Stimulated activated CD4-positive, alpha-beta T cell treated with anti-CD3 and anti-CD28 coated beads, Interleukin-1b, Interleukin-23, amount 100 ng/mL, for 1 hour (primary cell): ENCODE measurements around the gene LY9.
A peak's percentile ranks its signal among the peaks of the same experiment; 100 is the strongest.

Experiments
- DNase-seq, 2 donors: peaks; one replicate each; pipeline ENCODE4 v3.0.0-alpha.2; 2020; ENCODE audit warnings: low read depth in 2 of 2

The LY9 gene

GRCh38 chr1:160801836-160802580 is 6.0 kb downstream of the LY9 start:
- DNase-seq: no peak

GRCh38 chr1:160806109-160806665 is 10.2 kb downstream of the LY9 start:
- DNase-seq: no peak

GRCh38 chr1:160806784-160807183 is 10.8 kb downstream of the LY9 start:
- no peak for DNase-seq

GRCh38 chr1:160807247-160807646 is 11.3 kb downstream of the LY9 start:
- DNase-seq: no peak

GRCh38 chr1:160807738-160808137 is 11.8 kb downstream of the LY9 start:
- no peak for DNase-seq

GRCh38 chr1:160808289-160808688 is 12.3 kb downstream of the LY9 start:
- no peak for DNase-seq

- no peak for DNase-seq
Measured at GRCh38 chr1:160810486-160810885, 14.5 kb downstream of the LY9 start.

GRCh38 chr1:160811147-160811546 is 15.2 kb downstream of the LY9 start:
- DNase-seq: no peak

- no peak for DNase-seq
Measured at GRCh38 chr1:160813215-160813614, 17.2 kb downstream of the LY9 start.

GRCh38 chr1:160814316-160814715 is 18.3 kb downstream of the LY9 start:
- DNase-seq: no peak

GRCh38 chr1:160814856-160815255 is 18.9 kb downstream of the LY9 start:
- no peak for DNase-seq

GRCh38 chr1:160818207-160818937 is 22.4 kb downstream of the LY9 start:
- no peak for DNase-seq

GRCh38 chr1:160819186-160819585 is 23.2 kb downstream of the LY9 start:
- no peak for DNase-seq

GRCh38 chr1:160821627-160822026 is 25.7 kb downstream of the LY9 start:
- DNase-seq: no peak

- DNase-seq: no peak
Measured at GRCh38 chr1:160823296-160823695, 27.3 kb downstream of the LY9 start.

GRCh38 chr1:160826546-160826945 is 30.6 kb downstream of the LY9 start:
- no peak for DNase-seq

- DNase-seq: no peak
Measured at GRCh38 chr1:160827418-160827817, 31.4 kb downstream of the LY9 start.

- no peak for DNase-seq
Measured at GRCh38 chr1:160829766-160830165, 33.8 kb downstream of the LY9 start.

GRCh38 chr1:160830321-160831153 is 34.6 kb downstream of the LY9 start:
- DNase-seq: peak; percentile 51 to 68

GRCh38 chr1:160834945-160835565 is 39.1 kb downstream of the LY9 start:
- peak in 1 of 2 donors; percentile 15 for DNase-seq

GRCh38 chr1:160835751-160836150 is 39.8 kb downstream of the LY9 start:
- DNase-seq: no peak

- no peak for DNase-seq
Measured at GRCh38 chr1:160836561-160836960, 40.6 kb downstream of the LY9 start.
